ENCODE measurements around the gene PLEKHG2.

DNA sequence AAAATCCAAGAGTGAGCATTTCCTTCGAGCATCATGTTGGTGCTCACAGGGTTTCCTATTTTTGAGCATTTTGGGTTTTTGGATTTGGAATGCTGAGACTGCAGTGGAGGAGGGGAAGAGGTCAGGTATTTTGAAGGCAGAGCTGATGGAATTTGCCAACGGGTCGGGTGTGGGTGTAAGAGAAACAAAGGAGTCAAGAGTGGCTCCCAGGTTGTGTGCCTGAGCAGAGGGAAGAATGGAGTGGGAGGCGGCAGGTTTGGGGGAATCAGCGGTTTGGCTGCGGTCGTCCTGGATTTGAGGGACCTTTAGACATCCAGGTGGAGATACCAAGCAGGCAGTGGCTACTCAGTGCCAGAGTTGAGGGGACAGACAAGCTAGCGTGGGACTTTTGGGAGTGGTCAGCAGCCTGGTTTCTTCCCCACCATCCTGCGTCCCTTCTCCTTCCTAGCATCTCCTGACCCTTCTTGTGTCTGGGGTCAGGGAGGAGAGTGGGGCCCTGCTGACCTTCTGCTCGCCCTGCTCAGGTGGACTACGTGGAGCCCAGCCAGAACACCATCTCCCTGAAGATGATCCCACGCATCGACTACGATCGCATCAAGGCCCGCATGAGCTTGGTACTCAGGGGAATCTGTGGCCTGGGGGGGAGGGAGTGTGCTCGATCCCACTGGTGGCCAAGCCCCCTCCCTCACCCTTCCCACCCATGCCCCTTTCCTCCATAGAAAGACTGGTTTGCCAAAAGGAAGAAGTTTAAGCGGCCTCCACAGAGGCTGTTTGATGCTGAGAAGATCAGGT is 53.7 kb downstream of the PLEKHG2 start:
- TF ChIP-seq, protein P1, sequence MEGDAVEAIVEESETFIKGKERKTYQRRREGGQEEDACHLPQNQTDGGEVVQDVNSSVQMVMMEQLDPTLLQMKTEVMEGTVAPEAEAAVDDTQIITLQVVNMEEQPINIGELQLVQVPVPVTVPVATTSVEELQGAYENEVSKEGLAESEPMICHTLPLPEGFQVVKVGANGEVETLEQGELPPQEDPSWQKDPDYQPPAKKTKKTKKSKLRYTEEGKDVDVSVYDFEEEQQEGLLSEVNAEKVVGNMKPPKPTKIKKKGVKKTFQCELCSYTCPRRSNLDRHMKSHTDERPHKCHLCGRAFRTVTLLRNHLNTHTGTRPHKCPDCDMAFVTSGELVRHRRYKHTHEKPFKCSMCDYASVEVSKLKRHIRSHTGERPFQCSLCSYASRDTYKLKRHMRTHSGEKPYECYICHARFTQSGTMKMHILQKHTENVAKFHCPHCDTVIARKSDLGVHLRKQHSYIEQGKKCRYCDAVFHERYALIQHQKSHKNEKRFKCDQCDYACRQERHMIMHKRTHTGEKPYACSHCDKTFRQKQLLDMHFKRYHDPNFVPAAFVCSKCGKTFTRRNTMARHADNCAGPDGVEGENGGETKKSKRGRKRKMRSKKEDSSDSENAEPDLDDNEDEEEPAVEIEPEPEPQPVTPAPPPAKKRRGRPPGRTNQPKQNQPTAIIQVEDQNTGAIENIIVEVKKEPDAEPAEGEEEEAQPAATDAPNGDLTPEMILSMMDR (IDR thresholded peaks at IDR 0.05 in 4 of 5, conservative IDR thresholded peaks at IDR 0.05 in 1 of 5): no peak
- no peak for TF ChIP-seq POLR2A (IDR thresholded peaks at IDR 0.05)
